ENCODE data around the gene KIF20B. TPM values are rescaled to one million over a fixed set of nuclear protein-coding genes. Genes with fewer than 3 reads are reported as not detected.
A peak's percentile ranks its signal among the peaks of the same experiment; 100 is the strongest.

The KIF20B gene
- total and polyA plus RNA-seq, 2 donors from 2014 or later, result 0.67 to 7.3 TPM

- DNase-seq, result no peak
- Histone ChIP-seq H3K27ac (ENCODE audit: low read depth in 2 of 2, low read length in 2 of 2) (no peak overlapping the region), H3K9me3 (ENCODE audit: control insufficient read depth in 2 of 3, insufficient read depth in 1 of 3, low read length in 3 of 3) (no peaks in the 10 kb centered on the region), H3K9ac (ENCODE audit: low read length in 3 of 3) (no peak overlapping the region), H3K4me1 (ENCODE audit: control insufficient read depth in 2 of 3, insufficient read depth in 2 of 3, low read depth in 1 of 3, low read length in 3 of 3) (peaks cover 0 to 8% (median 2%) of the 10 kb centered on the region in 3 donors), H3K27me3 (ENCODE audit: control insufficient read depth, insufficient read depth, low read length) (no peaks in the 10 kb centered on the region), H3K36me3 (ENCODE audit: control insufficient read depth in 2 of 3, insufficient read depth in 3 of 3, low read length in 3 of 3) (no peaks in the 10 kb centered on the region), H3K4me3 (ENCODE audit: low read length in 3 of 3) (no peak overlapping the region)
- intact Hi-C loops (cut with DNase I), result no loop called here
- no peak for FAIRE-seq
- TF ChIP-seq, protein P1, sequence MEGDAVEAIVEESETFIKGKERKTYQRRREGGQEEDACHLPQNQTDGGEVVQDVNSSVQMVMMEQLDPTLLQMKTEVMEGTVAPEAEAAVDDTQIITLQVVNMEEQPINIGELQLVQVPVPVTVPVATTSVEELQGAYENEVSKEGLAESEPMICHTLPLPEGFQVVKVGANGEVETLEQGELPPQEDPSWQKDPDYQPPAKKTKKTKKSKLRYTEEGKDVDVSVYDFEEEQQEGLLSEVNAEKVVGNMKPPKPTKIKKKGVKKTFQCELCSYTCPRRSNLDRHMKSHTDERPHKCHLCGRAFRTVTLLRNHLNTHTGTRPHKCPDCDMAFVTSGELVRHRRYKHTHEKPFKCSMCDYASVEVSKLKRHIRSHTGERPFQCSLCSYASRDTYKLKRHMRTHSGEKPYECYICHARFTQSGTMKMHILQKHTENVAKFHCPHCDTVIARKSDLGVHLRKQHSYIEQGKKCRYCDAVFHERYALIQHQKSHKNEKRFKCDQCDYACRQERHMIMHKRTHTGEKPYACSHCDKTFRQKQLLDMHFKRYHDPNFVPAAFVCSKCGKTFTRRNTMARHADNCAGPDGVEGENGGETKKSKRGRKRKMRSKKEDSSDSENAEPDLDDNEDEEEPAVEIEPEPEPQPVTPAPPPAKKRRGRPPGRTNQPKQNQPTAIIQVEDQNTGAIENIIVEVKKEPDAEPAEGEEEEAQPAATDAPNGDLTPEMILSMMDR (IDR thresholded peaks at IDR 0.05; ENCODE audit: borderline replicate concordance, extremely low read depth, insufficient read depth), result no peak
Measured at GRCh38 chr10:89697946-89698345, 3.4 kb upstream of the KIF20B start.

- no peak for FAIRE-seq
- no peaks in the 10 kb centered on the region for H3K36me3 ChIP-seq (ENCODE audit: control insufficient read depth in 2 of 3, insufficient read depth in 3 of 3, low read length in 3 of 3)
- TF ChIP-seq, protein P1 (IDR thresholded peaks at IDR 0.05; ENCODE audit: borderline replicate concordance, extremely low read depth, insufficient read depth), result no peak
Measured at GRCh38 chr10:89699581-89700064, 1.8 kb upstream of the KIF20B start.

DNA sequence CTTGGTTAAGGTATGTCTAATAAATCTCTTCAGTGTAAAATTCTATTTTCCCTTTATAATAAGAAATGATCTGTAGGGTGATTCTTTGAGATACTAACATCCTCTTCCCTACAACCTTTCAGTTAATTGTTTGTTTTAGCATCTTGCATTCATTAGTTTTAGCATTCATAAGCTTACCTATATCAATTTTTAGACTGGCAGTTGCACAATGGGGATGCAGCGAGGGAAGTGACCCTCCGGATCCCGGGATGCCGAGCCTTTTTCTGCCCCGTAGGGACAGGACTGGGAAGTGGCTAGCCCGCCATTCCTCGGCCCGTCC is 508 bp upstream of the KIF20B start:
- peaks cover 0 to 8% (median 2%) of the 10 kb centered on the region in 3 donors for H3K4me1 ChIP-seq (ENCODE audit: control insufficient read depth in 2 of 3, insufficient read depth in 2 of 3, low read depth in 1 of 3, low read length in 3 of 3)
- intact Hi-C loops (cut with DNase I), result no loop called here

More at GRCh38 chr10:89699581-89700064, 1.8 kb upstream of the KIF20B start:
- peaks cover 0 to 8% (median 2%) of the 10 kb centered on the region in 3 donors for H3K4me1 ChIP-seq (ENCODE audit: control insufficient read depth in 2 of 3, insufficient read depth in 2 of 3, low read depth in 1 of 3, low read length in 3 of 3)
- H3K4me3 ChIP-seq (ENCODE audit: low read length in 3 of 3), result no peak overlapping the region
- no peaks in the 10 kb centered on the region for H3K27me3 ChIP-seq (ENCODE audit: control insufficient read depth, insufficient read depth, low read length)
- intact Hi-C loops (cut with DNase I), result no loop called here
- no peak overlapping the region for H3K9ac ChIP-seq (ENCODE audit: low read length in 3 of 3)
- DNase-seq, result no peak
- no peaks in the 10 kb centered on the region for H3K9me3 ChIP-seq (ENCODE audit: control insufficient read depth in 2 of 3, insufficient read depth in 1 of 3, low read length in 3 of 3)
- H3K27ac ChIP-seq (ENCODE audit: low read depth in 2 of 2, low read length in 2 of 2), result no peak overlapping the region

More for the DNA sequence above, 508 bp upstream of the KIF20B start:
- no peaks in the 10 kb centered on the region for H3K9me3 ChIP-seq (ENCODE audit: control insufficient read depth in 2 of 3, insufficient read depth in 1 of 3, low read length in 3 of 3)
- TF ChIP-seq, protein P1 (IDR thresholded peaks at IDR 0.05; ENCODE audit: borderline replicate concordance, extremely low read depth, insufficient read depth), result no peak
- DNase-seq (no peak), FAIRE-seq (no peak)
- peak overlapping the region; percentile 85 to 86 for H3K27ac ChIP-seq (ENCODE audit: low read depth in 2 of 2, low read length in 2 of 2)
- peak overlapping the region; percentile 77 to 97 (median 95) for H3K9ac ChIP-seq (ENCODE audit: low read length in 3 of 3)
- H3K27me3 ChIP-seq (ENCODE audit: control insufficient read depth, insufficient read depth, low read length), result no peaks in the 10 kb centered on the region
- no peaks in the 10 kb centered on the region for H3K36me3 ChIP-seq (ENCODE audit: control insufficient read depth in 2 of 3, insufficient read depth in 3 of 3, low read length in 3 of 3)
- peak overlapping the region; percentile 81 to 99 (median 89) for H3K4me3 ChIP-seq (ENCODE audit: low read length in 3 of 3)
